Esophagus (tissue), 2 donors: Measurements from ENCODE around the gene ATP6V0B. TPM values are rescaled to one million over a fixed set of nuclear protein-coding genes. Genes with fewer than 3 reads are reported as not detected.

Experiments
- H3K27ac ChIP-seq, 2 donors: one replicate each; pipeline ENCODE4 v1.5.1; 2013; ENCODE audit warnings: low read depth in 2 of 2, mild to moderate bottlenecking in 2 of 2, inconsistent platforms in 1 of 2, low read length in 1 of 2, moderate library complexity in 1 of 2
- H3K27me3 ChIP-seq, 2 donors: one replicate each; pipeline ENCODE4 v1.6.1; 2013; ENCODE audit warnings: low read length in 2 of 2, control low read depth in 1 of 2, mild to moderate bottlenecking in 1 of 2; ENCODE audit not compliant: insufficient read depth in 2 of 2, control insufficient read depth in 1 of 2
- H3K36me3 ChIP-seq, 2 donors: one replicate each; pipeline ENCODE4 v1.6.1; 2013; ENCODE audit warnings: low read length in 1 of 2; ENCODE audit not compliant: control insufficient read depth in 2 of 2, insufficient read depth in 2 of 2
- H3K4me1 ChIP-seq, 2 donors: one replicate each; pipeline ENCODE4 v1.6.1; 2013; ENCODE audit warnings: low read length in 1 of 2; ENCODE audit not compliant: control insufficient read depth in 2 of 2, insufficient read depth in 2 of 2
- H3K4me3 ChIP-seq, 2 donors: one replicate each; pipeline ENCODE4 v1.5.1; 2013; ENCODE audit warnings: low read length in 2 of 2, mild to moderate bottlenecking in 2 of 2, low read depth in 1 of 2, moderate library complexity in 1 of 2
- H3K9me3 ChIP-seq, 2 donors: one replicate each; pipeline ENCODE4 v1.6.1; 2013; ENCODE audit warnings: mild to moderate bottlenecking in 2 of 2, low read depth in 1 of 2, low read length in 1 of 2, moderate library complexity in 1 of 2; ENCODE audit not compliant: control insufficient read depth in 2 of 2, insufficient read depth in 1 of 2
- WGBS, 2 donors: extraction: QIAGEN DNeasy Blood & Tissue Kit; methylation state at CpG; one replicate each; pipeline ENCODE4 v1.1.7; 2013; 5-methylcytosine and 5-hydroxymethylcytosine counted together
- polyA plus RNA-seq, 2 donors: library from polyadenylated mRNA; stranded (reverse); fragments of 200-250 nt; gene quantifications; one replicate each; pipeline ENCODE4 v1.2.3, GENCODE V29; 2013
- donor health status: healthy with polysubstance abuse.
- donor health status: Bipolar disorder and iron deficiency.

Gene ATP6V0B
- 100 to 1,000 TPM in 1 of 2 donors, 10 to 100 TPM in 1; 66.1 to 124 TPM for polyA plus RNA-seq

DNA sequence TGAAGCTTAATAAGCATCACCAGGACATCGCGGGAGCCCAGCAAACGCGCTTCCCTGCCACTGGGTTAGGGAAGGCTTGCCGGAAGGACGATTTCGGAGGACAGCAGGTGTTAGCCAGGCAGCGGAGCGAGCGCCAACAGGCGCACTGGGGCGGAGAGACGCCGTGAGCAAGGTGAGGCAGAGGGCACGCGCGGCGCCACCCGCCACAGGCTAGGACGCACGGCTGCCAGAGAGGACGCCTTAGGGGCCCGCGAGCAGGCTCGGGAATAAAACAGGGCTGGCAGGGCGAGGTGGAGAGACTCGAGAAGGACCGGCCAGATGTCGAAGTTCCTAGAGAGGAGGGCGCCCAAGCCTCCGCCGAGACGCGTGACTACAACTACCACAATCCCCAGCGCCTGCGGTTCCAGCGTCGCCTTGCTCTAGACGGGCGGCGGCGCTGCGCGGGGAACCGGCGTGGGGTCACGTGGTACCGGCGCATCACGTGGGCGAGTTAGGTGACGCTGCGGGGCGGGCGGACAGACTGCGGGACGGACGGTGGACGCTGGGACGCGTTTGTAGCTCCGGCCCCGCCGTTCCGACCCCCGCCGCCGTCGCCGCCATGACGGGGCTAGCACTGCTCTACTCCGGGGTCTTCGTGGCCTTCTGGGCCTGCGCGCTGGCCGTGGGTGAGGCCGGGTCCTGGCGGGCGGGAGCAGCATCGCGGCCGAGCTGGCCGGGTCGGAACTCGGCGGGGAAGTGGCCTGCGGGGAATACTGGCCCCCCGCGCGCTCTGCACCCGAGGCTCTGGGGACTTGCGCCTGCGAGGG is at the start of gene ATP6V0B:
Gene ATP6V0B, plus strand, starts transcription at position 518 of the 806 bp plus-strand sequence. Its CDS starts 81 bp downstream, at position 599.
- Histone ChIP-seq H3K36me3 (peaks cover 5 to 24% of the 10 kb centered on the region in 2 donors), H3K27ac (peak within 1 kb of the TSS; percentile 91 to 97), H3K4me1 (peaks cover 14 to 32% of the 10 kb centered on the region in 2 donors), H3K4me3 (peak within 1 kb of the TSS; percentile 72 to 92), H3K9me3 (no peaks in the 10 kb centered on the region), H3K27me3 (no peaks in the 10 kb centered on the region)
- WGBS, 2 donors, result 0 to 1% methylated on average over 88 to 93 of the region's 93 CpGs

DNA sequence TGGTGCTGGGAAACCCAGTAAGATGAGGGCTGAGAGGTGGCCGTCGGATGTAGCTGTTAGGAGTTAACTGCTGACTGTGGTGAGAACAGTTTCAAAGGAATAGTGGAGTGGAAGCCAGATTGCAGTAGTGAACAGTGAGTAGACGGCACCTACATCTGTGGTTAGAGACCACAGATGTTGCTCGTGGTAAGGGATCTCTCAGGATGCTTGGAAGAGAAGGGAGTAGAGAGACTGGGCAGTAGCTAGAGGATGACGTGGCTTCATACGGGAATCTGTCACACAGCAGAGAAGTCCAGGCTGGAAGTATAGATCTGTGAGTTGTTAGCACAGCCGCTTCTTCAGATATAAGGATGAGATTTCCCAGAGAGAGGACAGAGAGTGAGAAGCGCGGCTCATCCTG is 48.9 kb upstream of the ATP6V0B start:
- Histone ChIP-seq H3K27ac (no peak overlapping the region), H3K4me1 (peaks cover 0 to 8% of the 10 kb centered on the region in 2 donors), H3K27me3 (no peaks in the 10 kb centered on the region), H3K9me3 (no peaks in the 10 kb centered on the region), H3K36me3 (no peaks in the 10 kb centered on the region), H3K4me3 (no peak overlapping the region)
- 92 to 95% methylated on average over 9 of the region's 9 CpGs for WGBS, 2 donors

DNA sequence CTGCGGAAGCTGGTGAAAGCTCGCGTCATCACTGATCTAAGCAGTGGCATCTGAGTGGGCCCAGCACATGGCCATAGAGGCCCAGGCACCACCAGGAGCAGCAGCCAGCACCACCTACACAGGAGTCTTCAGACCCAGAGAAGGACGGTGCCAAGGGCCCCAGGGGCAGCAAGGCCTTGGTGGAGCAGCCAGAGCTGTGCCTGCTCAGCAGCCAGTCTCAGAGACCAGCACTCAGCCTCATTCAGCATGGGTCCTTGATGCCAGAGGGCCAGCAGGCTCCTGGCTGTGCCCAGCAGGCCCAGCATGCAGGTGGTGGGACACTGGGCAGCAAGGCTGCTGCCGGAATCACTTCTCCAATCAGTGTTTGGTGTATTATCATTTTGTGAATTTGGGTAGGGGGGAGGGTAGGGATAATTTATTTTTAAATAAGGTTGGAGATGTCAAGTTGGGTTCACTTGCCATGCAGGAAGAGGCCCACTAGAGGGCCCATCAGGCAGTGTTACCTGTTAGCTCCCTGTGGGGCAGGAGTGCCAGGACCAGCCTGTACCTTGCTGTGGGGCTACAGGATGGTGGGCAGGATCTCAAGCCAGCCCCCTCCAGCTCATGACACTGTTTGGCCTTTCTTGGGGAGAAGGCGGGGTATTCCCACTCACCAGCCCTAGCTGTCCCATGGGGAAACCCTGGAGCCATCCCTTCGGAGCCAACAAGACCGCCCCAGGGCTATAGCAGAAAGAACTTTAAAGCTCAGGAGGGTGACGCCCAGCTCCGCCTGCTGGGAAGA is 44.4 kb upstream of the ATP6V0B start:
- peak overlapping the region in 1 of 2 donors; percentile 18 for H3K27ac ChIP-seq

DNA sequence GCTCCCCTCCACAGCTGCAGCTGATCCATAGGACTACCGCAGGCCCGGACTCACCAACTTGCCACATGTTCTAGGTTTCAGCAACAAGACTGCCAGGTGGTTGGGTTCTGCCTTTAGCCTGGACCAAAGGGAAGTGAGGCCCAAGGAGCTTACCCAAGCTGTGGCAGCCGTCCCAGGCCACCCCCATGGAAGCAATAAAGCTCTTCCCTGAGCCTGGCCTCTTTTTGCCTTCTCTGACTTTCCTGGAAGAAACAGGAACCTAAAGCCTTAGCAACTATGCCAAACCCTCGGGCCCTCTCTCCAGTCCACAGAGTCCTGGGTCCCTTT is 43.8 kb upstream of the ATP6V0B start:
- Histone ChIP-seq H3K27me3 (no peaks in the 10 kb centered on the region), H3K4me1 (peaks cover 3 to 29% of the 10 kb centered on the region in 2 donors), H3K9me3 (no peaks in the 10 kb centered on the region), H3K27ac (no peak overlapping the region), H3K36me3 (no peaks in the 10 kb centered on the region), H3K4me3 (no peak overlapping the region)
- WGBS, 2 donors, result 48 to 57% methylated on average over 4 of the region's 4 CpGs

More for the DNA sequence above, 44.4 kb upstream of the ATP6V0B start:
- no peaks in the 10 kb centered on the region for H3K9me3 ChIP-seq
- no peak overlapping the region for H3K4me3 ChIP-seq
- 80 to 83% methylated on average over 10 of the region's 10 CpGs for WGBS, 2 donors
- no peaks in the 10 kb centered on the region for H3K36me3 ChIP-seq
- peaks cover 3 to 25% of the 10 kb centered on the region in 2 donors for H3K4me1 ChIP-seq
- no peaks in the 10 kb centered on the region for H3K27me3 ChIP-seq

DNA sequence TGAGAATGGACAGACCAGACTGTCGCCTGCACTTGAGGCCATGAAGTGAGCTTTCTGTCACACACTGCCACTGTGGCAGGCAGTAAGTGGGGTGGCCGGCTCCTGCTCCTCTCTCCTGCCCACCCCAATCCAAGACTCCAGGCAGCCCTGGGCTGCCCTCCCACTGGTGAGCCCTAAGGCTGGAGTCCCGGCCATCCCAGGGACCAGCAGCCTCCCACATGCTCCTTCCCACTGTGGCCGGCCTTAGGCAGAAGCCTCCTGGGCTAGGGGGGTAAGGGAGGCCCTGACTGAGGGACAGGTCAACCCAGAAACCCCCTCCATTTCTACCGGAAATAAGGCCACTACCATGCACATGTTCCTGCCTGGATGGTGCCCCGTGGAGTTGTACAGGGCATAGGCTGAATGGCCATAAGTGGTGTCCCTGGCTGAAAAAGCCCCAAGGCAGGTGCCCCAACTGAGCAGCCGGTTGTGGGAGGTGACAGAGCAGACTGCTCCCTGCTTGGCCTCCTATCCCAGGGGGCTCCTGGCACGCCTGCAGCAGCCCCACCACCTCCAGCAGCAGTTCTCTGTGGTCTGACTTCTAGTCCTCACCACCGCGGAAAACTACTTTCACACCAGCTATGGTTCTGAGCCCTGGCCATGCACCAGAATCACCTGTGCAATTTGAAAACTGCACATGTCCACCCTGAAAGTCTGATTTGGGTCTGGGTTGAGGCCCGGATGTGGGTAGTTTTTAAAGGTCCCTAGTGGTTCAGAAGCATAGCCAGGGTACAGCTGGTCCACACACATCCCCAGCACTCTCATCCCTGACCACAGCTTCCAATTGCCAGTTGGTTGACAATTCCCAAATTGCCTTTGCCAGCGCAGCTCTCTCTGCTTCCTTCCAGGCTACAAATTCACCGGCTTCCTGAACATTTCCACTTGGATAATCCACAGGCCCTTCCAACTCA is 42.8 kb upstream of the ATP6V0B start:
- WGBS, 2 donors, result 91 to 92% methylated on average over 13 of the region's 13 CpGs
- H3K27me3 ChIP-seq, result no peaks in the 10 kb centered on the region
- H3K27ac ChIP-seq, result no peak overlapping the region
- H3K9me3 ChIP-seq, result no peaks in the 10 kb centered on the region
- peaks cover 3 to 36% of the 10 kb centered on the region in 2 donors for H3K4me1 ChIP-seq
- no peaks in the 10 kb centered on the region for H3K36me3 ChIP-seq
- H3K4me3 ChIP-seq, result no peak overlapping the region

DNA sequence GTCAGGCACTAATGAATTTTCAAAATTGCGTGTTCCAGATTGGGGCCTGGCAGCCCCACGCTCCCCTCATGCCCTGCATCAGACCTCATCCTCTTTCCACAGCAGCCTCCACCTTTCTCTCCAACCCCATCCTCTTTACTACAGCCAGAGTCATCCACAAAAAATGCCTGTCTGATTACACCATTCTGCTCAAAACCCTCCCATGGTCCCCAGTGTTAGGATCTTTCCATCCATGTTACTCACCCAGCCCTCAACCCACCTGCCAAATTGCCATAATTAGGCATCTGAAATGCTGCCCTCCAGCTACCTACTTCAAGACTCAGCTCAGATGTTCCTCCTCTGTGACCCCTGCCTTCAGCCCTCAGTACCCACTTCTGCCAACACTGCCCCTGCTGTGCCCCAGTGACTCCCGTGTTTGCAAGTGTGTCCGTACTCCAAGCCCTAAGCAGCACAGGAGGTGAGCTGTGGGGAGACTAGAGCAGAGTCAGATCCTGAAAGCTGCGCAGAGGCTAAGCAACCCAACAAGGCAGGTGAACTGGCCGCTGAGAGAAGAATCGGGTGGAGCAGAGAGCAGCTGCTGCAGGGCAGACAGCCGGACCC is 41.9 kb upstream of the ATP6V0B start:
- Histone ChIP-seq H3K9me3 (no peaks in the 10 kb centered on the region), H3K4me1 (peaks cover 3 to 38% of the 10 kb centered on the region in 2 donors), H3K27ac (no peak overlapping the region), H3K4me3 (peak overlapping the region; percentile 34 to 39), H3K36me3 (no peaks in the 10 kb centered on the region), H3K27me3 (no peaks in the 10 kb centered on the region)
- WGBS, 2 donors, result 30 to 33% methylated on average over 8 of the region's 8 CpGs

DNA sequence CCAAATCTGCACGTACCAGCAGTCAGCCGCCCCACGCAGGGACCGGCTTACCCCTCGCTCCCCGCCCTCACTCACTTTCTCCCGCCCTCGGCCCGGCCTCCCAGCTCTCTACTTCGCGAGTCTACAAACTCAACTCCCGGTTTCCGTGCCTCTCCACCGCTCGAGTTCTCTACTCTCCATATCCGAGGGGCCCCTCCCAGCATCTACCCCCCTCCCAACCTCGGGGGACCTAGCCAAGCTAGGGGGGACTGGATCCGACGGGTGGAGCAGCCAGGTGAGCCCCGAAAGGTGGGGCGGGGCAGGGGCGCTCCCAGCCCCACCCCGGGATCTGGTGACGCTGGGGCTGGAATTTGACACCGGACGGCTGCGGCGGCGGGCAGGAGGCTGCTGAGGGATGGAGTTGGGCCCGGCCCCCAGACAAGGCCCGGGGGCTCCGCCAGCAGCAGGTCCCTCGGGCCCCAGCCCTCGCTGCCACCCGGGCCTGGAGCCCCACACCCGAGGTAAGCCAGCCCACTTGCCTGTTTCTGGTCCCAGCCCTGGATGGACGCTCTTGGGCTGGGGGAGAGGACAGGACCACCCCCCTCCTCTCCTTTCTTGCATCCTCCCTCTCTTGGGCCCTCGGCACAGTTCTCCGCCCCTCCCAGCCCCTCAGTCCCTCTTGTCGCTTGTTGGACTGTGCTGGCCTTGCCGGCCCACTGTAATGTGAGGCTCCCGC is 41.2 kb upstream of the ATP6V0B start, which contains the start of gene ARTN:
Gene ARTN, plus strand, starts transcription at position 416 of the 715 bp plus-strand sequence. CDS start 1,856 bp downstream, outside the sequence.
- Histone ChIP-seq H3K36me3 (no peaks in the 10 kb centered on the region), H3K9me3 (no peaks in the 10 kb centered on the region), H3K4me3 (peak within 1 kb of the TSS; percentile 34 to 39), H3K4me1 (peaks cover 3 to 38% of the 10 kb centered on the region in 2 donors), H3K27ac (peak within 1 kb of the TSS in 1 of 2 donors; percentile 15), H3K27me3 (no peaks in the 10 kb centered on the region)
- 3 to 4% methylated on average over 30 to 42 of the region's 42 CpGs for WGBS, 2 donors

DNA sequence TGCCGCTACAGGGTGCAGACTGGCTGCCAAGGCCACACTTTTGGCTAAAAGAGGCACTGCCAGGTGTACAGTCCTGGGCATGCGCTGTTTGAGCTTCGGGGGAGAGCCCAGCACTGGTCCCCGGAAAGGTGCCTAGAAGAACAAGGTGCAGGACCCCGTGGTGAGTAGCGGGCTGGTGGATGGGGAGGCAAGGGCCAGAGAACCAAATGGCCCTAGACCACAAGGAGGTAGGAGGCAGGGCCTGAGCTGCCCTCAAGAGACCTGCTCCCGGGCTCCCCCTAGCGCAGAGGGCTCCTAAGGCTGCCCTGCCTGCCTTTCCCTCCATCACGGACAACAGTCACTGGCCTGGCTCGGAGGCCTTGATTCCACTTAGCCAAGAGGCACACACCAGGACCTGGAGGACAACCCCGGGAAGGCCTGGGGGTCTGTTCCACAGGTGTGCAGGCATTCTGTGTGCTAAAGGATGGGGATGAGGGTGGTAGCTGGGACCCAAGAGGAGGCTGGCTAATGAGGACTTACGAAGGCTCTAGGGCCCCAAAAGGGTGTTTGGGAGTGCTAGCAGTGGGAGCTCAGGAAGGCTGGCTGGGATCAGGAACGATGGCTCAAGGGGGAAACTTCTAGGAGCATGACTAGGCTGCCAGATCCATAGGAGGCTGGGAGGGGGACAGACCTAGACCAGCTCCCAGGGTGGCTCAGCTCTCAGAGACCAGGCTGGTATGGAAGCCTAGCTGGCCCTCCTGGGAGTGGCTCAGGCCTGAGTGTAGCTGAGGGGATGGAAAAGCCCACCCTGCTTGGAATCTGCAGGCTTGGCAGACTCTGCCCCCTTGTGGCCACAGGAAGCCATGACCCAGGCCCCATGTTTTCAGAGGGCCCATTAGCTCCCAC is 40.4 kb upstream of the ATP6V0B start:
- Histone ChIP-seq H3K27ac (peak overlapping the region in 1 of 2 donors; percentile 15), H3K4me1 (peaks cover 3 to 38% of the 10 kb centered on the region in 2 donors), H3K4me3 (peak overlapping the region; percentile 34 to 39), H3K9me3 (no peaks in the 10 kb centered on the region), H3K27me3 (no peaks in the 10 kb centered on the region), H3K36me3 (no peaks in the 10 kb centered on the region)
- WGBS, 2 donors, result 21 to 23% methylated on average over 13 of the region's 13 CpGs
